GM21381 (cell line): Measurements from ENCODE around the gene DAP3.
"Not testable (repeated sequence)": the region's sequence is repeated elsewhere in the genome, so short reads cannot be mapped to it uniquely, and the experiment has no call there.

Source experiments
- ATAC-seq: cut with Tn5 transposase; IDR thresholded peaks from one replicate; pipeline ENCODE4 v1.9.1; 2021; ENCODE audit warnings: mild to moderate bottlenecking, moderate library complexity; ENCODE audit not compliant: unreplicated experiment

Gene DAP3

DNA sequence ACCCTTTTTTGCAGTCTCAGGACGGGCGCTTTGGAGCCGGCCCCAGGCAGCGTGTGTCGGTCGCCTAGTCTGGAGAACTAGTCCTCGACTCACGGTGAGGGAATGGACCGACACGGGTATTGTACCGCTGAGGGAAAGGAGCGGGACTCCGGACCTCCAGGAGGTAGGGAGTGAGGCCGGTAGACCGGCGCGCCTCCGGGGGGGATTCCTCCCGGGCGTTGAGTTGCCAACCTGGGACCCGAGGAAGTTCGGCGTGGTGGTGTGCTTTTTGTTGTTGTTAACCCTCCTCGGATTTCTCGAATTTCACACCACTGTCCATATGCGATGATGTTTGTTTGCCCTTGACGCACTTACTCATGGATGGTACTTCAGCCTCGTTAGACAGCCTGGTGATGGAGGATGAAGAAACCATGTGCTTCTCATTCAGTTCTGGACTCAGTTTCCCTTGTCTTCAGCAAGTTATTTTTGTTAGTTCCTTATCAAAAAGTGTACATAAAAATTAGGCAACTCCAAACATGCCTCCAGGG, at the start of gene DAP3:
Gene DAP3 (plus strand): TSS at position 11 of the 527 bp plus-strand sequence. CDS start 20,689 bp downstream, outside the sequence.
- not testable (repeated sequence) for ATAC-seq

DNA sequence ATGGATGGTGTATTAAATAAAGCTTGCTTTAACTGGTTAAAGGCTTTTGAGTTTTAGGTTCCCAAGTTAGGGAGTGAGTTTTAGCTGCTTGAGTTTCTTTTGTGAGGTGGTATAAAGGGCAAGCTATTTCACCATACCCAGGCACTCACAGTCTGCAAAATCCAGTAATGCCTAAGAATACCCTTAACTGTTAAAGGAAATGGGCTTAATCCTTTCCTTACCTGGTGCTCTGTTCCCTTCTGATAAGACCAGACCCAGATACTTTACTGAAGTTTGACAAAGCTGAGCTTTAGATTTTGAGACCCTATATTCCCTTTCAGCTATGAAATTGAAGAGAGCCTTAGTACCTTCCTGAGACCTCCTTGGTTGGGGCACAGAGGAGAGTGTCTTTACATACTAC, 48.5 kb upstream of the DAP3 start:
- no peak for ATAC-seq

DNA sequence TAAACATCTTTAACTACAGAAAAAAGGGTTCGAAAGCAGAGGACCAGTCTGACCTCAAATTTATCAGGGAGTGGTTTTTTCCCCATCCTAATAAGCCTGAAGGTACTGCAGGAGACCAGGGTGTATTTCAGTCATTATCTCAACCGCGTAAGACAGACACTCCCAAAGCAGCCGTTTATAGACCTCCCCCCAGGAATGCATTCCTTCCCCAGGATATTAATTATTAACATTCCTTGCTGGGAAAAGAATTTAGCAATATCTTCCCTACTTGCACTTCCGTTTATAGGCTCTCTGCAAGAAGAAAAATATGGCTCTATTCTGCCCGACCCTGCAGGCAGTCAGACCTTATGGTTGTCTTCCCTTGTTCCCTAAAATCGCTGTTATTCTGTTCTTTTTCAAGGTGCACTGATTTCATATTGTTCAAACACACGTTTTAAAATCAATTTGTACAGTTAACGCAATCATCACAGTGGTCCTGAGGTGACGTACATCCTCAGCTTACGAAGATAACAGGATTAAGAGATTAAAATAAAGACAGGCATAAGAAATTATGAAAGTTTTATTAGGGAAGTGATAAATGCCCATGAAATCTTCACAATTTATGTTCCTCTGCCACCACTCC, 46.2 kb upstream of the DAP3 start:
- ATAC-seq = not testable (repeated sequence)

DNA sequence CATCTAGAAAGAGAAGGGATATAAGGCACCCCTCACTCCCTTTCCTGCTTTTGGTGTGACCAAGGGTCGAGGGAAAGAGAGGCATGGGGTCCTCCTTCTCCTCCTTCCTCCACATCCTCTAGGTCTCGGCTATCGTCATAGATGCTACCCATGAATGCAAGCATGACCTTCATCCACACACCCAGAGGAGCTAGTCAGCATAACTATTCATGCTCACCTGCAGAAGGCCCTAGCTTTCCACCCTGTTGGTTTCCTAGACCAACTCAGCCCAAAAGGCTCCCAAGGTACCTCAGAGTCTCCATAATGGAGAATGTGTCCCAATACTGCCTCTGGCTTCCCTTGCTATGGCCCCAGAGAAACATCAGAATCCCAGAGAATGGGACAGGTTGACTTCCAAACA, 45.7 kb upstream of the DAP3 start:
- no peak for ATAC-seq

DNA sequence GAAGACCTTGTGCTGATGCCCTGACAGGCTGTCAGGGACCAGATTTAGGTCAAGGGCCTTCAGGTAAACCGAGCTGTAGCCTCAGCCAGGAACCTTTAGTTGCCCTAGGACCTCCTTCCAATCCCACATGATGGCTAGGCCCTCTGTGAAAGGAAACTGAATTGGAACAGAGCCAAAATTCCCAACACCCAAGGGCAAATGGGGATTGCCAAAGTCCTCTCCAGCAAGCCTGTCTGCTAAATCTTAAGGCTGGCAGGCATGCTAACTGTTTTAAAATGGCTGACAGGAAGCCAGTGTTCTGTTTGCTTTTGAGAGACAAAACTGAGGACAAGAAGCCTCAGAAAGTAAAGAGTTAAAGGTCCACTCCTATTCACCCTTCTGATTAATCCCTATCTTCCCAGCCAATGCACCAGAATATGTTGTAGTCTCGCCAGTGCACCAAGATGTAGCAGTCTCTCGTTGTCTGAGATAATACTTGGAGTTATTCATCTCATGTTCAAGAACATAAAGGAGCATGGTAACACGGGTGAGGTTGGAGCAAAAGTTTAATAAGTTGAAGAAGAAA, 43.8 kb upstream of the DAP3 start:
- no peak for ATAC-seq

DNA sequence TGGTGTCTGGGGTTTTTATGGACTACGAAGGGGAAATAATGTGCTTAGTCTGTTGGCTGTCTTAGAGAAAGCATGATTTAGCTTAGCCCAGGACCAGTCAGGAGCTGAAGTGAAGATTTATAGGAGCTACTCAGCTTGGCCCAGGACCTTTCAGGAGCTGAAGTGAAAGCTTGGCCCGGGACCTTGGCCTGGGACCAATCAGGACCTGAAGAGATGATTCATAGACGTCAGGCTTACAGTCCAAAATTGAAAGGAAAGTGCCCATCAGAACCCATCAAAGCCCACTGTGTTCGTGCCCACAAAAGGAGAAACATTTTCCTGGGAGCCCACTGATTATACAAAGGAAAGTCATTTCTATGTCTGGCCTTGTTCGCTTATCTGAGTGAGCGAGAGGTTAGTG, 43.2 kb upstream of the DAP3 start:
- no peak for ATAC-seq

DNA sequence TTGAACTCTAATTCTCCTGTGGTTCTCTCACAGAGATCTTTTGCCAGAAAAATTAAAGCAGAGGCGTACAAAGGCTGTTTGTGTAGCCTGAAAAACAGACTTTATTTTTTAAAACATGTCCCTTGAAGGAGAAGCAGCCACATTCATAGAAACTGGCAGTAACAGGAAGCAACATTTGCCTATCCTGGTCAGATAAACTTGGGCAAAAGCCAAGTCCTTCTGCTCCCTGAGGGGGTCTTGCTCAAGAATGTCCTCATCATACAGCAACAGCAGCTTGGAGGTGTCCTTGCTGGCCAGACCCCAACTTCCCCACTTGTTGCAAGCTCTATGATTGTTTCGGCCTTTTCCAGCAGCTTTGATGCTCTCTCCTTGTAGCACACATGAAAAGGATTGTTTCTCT, 42.6 kb upstream of the DAP3 start:
- no peak for ATAC-seq

DNA sequence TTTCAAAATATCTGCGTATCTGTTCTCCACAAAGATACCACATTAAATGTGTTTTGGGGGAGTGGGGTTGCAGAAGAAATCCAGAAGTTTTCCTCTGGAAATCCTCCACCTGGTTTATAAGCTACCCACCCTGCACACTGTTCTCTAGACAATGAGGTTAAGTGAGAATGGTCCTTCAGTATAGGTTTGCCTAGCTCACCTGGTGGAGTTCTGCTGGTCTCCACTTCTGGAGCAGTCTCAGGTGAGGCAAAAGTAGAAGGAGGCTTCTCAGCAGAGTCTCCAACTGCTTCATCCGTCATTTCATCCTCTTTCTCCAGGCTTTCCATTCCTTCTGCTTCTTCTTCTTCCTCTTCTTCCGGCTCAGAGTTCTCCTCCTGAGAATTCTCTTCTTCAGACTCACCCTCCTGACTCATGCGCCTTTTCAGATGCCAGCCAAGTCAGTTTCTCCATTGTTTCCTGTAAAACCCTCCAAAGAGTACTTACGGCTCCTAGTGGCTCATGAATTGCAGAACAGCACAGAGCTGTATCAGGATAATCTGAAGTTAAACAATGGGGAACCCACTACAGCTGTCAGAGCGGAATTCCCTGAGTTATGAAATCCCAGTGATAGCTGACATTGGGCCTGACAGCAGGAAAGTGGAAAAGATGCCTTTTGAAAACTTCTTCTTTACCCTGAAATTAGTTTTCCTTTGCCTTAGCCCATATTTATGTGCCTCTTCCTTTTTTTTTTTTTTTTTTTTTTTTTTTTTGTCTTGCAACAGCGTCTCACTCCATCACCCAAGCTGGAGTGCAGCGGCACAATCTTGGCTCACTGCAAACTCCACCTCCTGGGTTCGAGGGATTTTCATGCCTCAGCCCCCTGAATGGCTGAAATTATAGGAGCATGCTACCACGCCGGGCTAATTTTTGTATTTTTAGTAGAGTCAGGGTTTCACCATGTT, 40.4 kb upstream of the DAP3 start:
- no peak for ATAC-seq

DNA sequence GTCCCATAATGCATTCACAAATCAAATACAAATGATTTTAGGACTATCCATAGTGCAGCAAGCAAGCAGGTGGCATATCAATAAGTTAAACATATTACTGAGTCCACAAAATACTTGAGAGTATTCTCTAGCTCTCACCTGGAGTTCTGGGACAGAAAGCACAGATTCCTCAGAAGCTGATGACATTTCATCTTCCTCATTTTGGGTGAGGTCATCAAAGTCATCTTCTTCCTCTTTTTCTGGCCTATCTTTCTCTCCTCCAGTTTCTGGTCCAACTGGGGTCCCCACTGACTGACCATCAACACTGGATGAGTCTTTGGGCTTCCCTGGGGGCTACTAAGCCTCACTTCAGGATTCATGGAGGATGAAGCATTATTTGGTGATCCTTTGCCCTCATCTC, 39.2 kb upstream of the DAP3 start:
- ATAC-seq = no peak

DNA sequence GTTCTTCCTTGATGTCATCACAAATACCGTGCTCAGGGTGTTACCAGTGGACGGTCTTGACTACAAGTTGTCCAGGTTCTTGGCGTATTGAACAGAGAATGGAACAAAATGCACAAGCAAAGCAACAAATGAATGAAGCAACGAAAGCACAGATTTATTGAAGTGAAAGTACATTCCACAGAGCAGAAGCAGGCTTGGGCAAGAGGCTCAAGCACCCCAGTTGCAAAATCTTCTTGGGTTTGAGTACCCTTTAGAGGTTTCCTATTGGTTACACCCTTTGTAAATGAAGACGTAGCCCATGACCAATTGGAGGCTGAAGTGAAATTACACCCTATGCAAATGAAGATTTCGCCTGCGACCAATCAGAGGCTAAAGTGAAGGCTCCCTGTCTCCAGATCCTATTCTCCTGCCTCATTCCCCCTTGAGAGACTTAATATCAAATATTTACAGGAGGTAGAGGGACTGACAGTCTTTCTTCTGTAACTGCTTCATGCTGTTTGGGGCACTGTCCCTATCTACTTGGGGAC, 38.6 kb upstream of the DAP3 start:
- no peak for ATAC-seq

DNA sequence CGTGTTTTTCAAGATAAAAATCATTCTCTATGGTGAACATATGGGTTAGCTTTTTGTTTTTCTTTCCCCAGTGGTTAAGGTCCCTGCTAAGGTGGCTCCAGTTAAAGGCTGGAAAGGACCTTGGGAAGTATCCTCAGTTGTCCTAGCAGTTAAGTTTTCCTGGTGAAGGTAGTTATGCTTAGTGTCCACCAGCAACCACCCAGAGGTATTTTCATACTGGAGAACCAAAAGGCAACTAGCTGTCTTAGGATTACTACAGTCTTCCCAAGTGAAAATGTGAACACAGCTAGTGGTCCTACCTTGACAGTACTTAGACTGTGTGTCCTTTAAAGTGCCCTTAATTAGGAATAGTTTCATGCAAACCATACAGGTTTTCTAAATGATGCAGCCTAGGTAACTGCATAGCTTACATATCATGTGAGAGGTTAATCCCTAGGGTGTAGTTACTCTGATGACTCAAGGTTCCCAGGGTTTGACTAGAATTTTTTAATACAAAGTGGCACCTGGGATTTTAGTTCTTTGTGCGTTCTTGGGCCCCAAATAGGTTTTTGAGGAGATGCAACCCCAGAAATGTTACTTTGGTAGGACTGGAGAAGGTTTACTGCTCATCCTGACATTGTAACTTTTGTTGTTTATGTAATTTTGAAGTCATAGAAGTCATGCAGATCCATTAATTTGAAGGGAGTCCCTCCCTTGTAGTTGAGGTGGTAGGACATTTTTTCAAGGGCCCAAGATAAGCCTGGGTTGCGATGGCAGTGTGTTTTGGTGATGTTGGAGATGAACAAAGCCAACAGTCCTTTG, 36.8 kb upstream of the DAP3 start:
- ATAC-seq = no peak

DNA sequence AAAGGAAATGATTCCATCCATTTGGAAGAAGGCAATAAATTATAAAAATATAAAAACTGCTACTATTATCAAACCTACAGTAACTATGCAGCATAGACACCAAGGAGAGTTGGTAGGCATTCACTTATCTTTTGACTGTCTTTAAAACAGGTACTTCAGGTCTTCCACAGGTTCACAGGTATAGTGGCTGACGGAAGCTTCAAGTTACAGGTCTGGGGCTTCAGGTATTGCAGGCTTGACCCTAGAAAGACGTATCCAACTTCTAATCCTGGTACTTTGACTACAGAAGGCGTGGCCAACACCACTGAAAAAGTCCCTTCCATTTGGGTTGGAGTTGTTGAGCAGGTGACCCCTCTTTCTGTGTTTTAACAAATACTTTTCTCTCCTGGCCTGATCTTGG, 35.9 kb upstream of the DAP3 start:
- ATAC-seq = no peak

DNA sequence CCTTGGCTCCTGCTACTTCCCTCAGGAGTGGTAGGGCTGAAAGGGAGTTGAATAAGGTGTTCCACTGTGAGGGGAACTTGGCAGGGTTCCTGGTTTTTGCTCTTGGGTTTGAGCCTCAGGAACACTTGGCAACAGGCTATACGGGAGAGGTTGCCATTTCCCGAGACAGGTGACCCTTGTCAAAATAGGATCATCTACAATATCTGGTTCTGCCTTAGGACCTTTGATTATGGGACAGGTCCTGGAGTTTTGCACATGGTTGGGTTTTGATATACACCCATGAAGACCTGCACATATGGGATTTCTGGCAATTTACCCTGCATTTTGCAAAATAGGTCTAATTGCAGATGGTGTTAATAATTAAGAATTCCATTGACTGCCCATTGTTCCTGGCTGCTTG, 31.4 kb upstream of the DAP3 start:
- no peak for ATAC-seq

DNA sequence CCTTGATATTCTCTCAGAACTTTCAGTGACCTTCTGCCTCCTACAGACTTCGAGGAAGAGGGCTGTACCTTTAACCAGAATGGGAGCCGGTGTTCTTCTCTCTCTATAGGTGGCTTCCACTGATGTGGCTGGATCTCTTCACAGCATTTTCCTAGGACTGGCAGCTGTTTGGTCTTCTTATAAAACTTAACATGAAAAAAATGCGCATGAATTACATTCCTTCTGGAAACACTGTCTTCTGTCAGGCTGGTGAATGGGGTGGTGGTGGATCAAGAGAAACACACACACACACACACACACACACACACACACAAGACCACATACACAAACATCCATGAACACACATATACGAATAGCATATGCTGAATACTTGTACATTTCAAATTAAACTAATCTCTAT, 27.7 kb upstream of the DAP3 start:
- ATAC-seq = not testable (repeated sequence)

DNA sequence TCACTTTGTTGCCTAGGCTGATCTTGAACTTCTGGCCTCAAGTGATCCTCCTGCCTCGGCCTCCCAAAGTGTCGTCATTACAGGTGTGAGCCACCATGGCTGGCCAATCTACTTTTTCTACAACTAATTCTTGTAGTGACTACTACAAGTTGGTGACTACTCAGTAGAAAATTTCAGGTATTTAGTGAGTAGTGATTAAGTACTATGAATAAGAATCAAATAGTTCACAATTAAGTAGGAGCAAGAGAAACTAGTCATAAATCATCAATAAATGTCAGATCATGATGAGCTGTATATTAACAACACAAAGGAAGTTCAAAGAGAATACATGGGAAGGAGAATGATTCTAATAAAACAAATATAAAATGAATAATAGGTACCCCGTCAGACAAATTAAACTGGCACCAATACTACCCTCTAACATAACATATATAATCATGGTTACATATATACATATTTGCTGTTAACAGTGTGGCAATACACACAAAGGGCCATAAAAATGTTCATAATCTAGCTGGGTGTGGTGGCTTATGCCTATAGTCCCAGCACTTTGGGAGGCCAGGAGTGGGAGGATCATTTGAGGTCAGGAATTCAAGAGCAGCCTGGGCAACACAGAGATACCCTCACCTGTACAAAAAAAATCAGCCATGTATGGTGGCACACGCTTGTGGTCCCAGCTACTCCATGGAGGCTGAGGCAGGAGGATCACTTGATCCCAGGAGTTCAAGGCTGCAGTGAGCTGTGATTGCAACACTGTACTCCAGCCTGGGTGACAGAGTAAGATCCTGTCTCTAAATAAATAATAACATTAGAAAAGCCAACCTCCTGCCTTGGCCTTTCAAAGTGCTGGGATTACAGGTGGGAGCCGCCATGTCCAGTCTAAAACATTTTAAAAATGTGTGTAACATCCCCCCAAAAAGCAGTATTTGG, 19.4 kb upstream of the DAP3 start:
- ATAC-seq = no peak

DNA sequence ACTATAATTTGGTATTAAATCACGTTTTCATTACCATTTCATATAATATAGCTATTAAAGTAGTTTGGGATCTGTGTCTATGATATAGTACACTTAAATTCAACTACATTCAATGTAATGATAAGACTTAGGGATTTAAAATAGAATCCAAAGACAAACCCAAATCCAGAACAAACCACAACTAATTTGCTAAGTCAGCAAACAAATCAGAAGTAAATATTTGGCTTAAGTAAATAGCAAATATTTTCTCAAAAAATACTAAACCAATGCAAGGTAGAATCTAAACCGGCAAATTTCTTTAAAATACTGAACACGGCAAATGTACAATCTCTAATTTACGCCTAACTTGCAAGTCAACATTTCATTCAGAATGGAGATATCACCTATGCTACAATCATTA, 17.1 kb upstream of the DAP3 start:
- ATAC-seq = no peak

DNA sequence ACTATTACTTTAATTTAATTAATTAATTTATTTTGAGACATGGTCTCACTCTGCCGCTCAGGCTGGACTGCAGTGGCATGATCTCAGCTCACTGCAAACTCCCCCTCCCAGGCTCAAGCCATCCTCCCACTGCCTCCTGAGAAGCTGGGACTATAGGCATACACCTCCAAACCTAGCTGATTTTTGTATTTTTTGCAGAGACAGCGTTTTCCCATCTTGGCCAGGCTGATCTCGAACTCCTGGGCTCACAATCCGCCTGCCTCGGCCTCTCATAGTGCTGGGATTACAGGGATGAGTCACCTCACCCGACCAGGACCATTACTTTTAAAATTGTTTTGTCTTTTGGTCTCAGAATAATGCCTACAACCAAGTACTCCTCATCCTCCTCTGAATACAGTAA, 15.9 kb upstream of the DAP3 start:
- no peak for ATAC-seq

DNA sequence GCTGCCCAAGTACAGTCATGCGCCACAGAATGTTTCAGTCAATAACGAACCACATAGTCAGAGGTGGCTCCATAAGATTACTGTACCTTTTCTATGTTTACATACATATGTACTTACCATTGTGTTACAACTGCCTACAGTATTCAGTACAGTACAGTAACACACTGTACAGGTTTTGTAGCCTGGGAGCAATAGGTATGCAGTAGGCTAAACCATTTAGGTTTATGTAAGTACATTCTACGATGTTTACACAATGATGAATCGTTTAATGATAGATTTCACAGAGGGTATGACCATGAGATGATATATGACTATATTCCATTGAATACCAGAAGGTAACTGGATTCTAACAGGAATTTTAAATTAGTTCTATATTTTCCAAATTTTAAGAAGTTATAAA, 10.9 kb upstream of the DAP3 start:
- no peak for ATAC-seq

DNA sequence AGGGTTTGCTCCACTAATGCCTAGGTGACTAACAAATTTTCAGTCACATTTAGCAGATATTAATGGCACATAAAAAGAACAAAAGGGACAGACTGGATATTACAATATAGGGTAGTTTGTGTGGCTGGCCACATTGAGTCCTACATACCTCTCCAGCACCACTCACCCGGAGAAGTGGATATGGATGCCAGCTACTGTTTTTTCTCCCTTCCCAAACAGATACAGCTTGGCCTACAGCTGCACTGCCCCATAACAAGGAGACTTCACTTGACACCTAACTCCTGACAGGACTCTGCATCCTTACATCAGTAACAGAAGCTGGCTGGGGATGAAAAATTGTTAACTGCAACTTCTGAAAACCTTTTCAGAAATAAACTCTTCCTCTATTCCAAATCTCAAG, 9.9 kb upstream of the DAP3 start:
- not testable (repeated sequence) for ATAC-seq

DNA sequence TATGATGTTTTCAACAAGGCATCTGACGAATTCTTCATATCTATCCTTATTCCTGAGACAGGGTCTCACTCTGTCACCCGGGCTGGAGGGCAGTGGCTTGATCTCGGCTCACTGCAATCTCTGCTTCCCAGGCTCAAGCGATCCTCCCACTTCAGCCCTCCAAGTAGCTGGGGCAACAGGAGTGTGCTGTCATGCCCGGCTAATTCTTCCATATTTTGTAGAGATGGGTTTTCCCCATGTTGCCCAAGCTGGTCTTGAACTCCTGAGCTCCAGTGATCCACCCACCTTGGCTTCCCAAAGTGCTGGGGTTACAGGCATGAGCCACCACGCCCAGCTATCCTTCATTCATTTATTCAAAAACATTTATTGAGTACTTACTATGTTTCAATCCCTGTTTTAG, 8.4 kb upstream of the DAP3 start:
- ATAC-seq = no peak
